ENCODE data around the gene TBX3. TPM values are rescaled to one million over a fixed set of nuclear protein-coding genes. Genes with fewer than 3 reads are reported as not detected.
"Not testable (repeated sequence)": the region's sequence is repeated elsewhere in the genome, so short reads cannot be mapped to it uniquely, and the experiment has no call there.

Gene TBX3
- total RNA-seq: 2.0 and 4.2 TPM in 2 replicates

GRCh38 chr12:114684098-114684869 is at the start of gene TBX3:
Gene TBX3, minus strand, starts transcription at chr12:114684175. Its CDS starts 975 bp downstream, at chr12:114683200.
- DNase-seq (ENCODE audit: low read depth): peak; percentile 86
- peak; percentile 53 for TF ChIP-seq CTCF (conservative IDR thresholded peaks at IDR 0.05; ENCODE audit: low read depth, low read length)
- H3K4me3 ChIP-seq (ENCODE audit: low read depth, low read length): peak within 1 kb of the TSS; percentile 58

- no peak overlapping the region for H3K4me3 ChIP-seq (ENCODE audit: low read depth, low read length)
- TF ChIP-seq CTCF (conservative IDR thresholded peaks at IDR 0.05; ENCODE audit: low read depth, low read length): no peak
These were observed 48.6 kb upstream of the TBX3 start for GRCh38 chr12:114732426-114733030.

GRCh38 chr12:114729731-114730130 is 45.8 kb upstream of the TBX3 start:
- DNase-seq (ENCODE audit: low read depth): no peak
- no peak overlapping the region for H3K4me3 ChIP-seq (ENCODE audit: low read depth, low read length)
- TF ChIP-seq CTCF (conservative IDR thresholded peaks at IDR 0.05; ENCODE audit: low read depth, low read length): no peak

More at GRCh38 chr12:114732426-114733030, 48.6 kb upstream of the TBX3 start:
- no peak for DNase-seq (ENCODE audit: low read depth)

GRCh38 chr12:114726092-114726710 is 42.2 kb upstream of the TBX3 start:
- TF ChIP-seq CTCF (conservative IDR thresholded peaks at IDR 0.05; ENCODE audit: low read depth, low read length): no peak
- no peak overlapping the region for H3K4me3 ChIP-seq (ENCODE audit: low read depth, low read length)
- no peak for DNase-seq (ENCODE audit: low read depth)

GRCh38 chr12:114722176-114722575 is 38.2 kb upstream of the TBX3 start:
- H3K4me3 ChIP-seq (ENCODE audit: low read depth, low read length); DNase-seq (ENCODE audit: low read depth): not testable (repeated sequence)

GRCh38 chr12:114721266-114721665 is 37.3 kb upstream of the TBX3 start:
- DNase-seq (ENCODE audit: low read depth): no peak
- TF ChIP-seq CTCF (conservative IDR thresholded peaks at IDR 0.05; ENCODE audit: low read depth, low read length): no peak
- no peak overlapping the region for H3K4me3 ChIP-seq (ENCODE audit: low read depth, low read length)

- DNase-seq (ENCODE audit: low read depth): no peak
- TF ChIP-seq CTCF (conservative IDR thresholded peaks at IDR 0.05; ENCODE audit: low read depth, low read length): no peak
- H3K4me3 ChIP-seq (ENCODE audit: low read depth, low read length): no peak overlapping the region
These were observed 29.7 kb upstream of the TBX3 start for GRCh38 chr12:114713466-114714215.
